Left lobe of liver (tissue), 2 donors: ENCODE results near the gene RPS6KA2. TPM values are rescaled to one million over a fixed set of nuclear protein-coding genes. Genes with fewer than 3 reads are reported as not detected.
A peak's percentile ranks its signal among the peaks of the same experiment; 100 is the strongest.

Source experiments
- ATAC-seq: fragments of 200-7000 bp; cut with Tn5 transposase; one replicate; pipeline ENCODE4 v1.9.1; 2020; ENCODE audit warnings: mild to moderate bottlenecking, moderate library complexity
- DNase-seq: peaks from one replicate; pipeline ENCODE4 v3.0.0-alpha.2; 2020; ENCODE audit warnings: low spot score
- total RNA-seq: library from RNA; stranded (reverse); gene quantifications from one replicate; pipeline ENCODE4 v1.2.1, GENCODE V29; 2021
- donor health status: DM: no; HTN: no; CAD: no; lungs with moderate emphysema.
- donor health status: DM: no; HTN: yes; CAD: no.

Gene RPS6KA2
- total RNA-seq, 1 donor from 2014 or later, result 12.4 TPM

DNA sequence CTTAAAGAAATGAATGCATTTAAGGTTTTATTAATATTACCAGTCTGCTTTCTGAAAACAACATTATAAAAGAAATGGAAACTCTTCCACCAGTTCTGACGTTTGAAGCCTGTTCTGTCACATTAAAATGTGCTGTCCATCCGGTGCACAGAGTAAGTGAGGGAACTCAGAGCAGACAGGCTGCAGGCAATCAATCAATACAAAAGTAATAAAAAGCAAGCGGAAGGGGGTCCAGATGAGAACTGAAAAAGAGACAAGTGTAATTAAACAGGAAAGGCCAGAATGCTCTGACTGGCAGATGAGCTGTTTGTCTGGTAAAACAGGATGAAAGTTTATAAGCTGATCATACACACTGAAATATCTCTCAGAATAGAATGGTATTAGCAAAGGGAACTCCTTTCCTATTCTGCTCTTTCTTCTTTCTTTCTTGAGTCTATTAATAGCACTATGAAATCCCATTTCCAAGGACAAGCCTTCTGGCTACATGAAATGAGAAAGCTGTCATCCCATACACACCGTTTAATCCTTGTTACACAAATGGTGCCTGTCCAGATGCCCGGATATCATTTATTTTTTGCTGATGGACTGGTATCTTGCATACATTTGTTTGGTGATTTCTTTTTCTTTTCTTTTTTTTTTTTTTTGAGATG, 134.8 kb downstream of the RPS6KA2 start:
- no peak for ATAC-seq
- DNase-seq, result no peak

DNA sequence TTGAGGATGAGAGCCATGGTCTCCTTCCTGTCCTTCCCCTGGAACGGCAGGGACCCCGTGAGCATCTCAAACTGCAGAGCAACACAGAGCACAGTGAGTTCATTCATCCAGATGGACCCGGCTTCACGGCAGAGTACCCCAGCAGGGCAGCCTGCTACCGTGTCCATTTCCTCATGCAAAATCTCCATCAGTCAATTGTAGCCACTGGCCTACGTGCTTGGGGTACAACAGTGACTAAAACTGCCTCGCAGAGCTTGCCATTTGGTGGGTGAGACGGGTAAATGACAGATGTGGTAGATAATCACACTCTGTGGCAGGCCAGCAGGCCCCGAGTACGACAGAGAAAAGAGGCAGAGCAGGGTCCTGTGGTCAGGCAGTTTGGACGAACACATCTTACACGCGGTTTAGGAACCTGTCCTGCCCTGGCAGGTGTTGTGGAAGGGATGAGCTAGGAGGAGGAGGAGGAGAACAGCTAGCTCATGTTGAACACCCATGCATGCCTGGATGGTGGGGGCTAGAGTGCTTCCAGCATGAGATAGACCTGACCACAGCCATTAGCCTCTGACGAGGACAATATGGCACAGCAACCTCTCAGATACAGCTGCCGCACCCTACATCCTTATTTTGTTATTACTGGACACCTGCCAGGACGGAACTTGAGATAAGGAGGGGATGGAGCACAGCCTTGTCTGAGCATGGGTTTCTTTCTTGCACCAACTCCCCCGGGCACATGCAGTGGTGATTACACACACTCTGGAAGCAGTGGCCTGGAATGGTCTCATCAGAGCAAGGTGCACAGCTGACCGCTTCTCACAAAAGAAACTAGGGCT, 136.2 kb downstream of the RPS6KA2 start:
- DNase-seq (no peak), ATAC-seq (peak; percentile 13)

DNA sequence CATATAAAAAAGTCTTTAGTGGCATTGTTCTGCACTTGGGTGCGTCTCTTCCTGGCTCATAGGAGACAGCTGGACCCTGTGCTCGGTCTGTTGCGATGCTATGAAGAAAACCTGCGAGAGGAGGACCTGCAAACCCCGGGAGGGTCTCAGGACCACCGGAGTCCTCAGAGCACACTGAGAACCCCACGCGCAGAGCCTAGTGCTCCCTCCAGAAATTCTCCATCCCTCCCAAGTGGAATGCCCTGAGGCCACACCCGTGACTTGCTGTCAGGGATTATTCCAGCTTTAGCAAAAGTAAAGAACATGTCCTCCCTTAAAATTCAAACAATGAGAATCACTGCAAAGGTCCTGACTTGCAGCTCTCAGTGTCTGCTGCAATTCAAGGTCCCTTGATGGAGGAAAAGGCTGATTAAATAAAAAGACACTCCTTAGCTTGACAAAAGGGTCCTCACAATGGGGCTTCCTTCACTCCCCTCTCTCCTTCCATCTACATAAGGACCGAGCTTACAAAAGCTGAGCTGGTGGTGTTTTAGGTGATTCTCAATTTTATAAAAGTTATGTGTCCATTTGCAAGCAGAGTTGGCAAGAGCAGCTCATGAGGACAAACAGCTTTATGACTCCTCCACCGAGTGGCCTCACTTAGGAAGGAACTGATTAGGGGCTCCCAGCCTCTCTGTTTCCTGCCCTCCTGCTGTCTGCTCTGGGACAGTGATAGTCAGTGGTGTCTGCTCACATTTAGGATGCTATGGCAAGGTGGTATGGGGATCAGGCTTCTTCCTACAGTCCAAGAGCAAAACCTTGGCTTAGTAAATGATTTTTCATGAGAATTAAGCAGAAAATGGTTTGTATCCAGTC, 137.5 kb downstream of the RPS6KA2 start:
- DNase-seq (no peak), ATAC-seq (no peak)

DNA sequence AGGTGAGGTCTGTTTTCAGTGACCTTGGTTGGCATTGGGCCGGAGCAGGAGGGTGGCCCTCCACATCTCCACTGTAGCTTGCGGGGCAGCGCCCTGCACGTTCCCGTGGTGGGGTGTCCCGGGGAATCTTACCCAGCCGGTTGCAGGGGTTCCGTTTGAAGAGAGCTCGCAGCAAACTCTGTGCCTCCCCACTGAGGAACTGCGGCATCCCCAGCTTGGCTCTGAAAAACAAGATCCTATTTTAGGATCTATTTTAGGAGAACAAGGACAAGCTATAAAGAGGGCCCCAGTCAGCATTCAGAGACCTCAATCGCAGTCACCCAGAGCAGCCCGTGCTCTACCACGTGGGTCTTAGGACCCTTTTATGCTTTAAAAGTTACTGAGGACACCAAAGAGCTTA, 138.3 kb downstream of the RPS6KA2 start:
- DNase-seq (no peak), ATAC-seq (no peak)

DNA sequence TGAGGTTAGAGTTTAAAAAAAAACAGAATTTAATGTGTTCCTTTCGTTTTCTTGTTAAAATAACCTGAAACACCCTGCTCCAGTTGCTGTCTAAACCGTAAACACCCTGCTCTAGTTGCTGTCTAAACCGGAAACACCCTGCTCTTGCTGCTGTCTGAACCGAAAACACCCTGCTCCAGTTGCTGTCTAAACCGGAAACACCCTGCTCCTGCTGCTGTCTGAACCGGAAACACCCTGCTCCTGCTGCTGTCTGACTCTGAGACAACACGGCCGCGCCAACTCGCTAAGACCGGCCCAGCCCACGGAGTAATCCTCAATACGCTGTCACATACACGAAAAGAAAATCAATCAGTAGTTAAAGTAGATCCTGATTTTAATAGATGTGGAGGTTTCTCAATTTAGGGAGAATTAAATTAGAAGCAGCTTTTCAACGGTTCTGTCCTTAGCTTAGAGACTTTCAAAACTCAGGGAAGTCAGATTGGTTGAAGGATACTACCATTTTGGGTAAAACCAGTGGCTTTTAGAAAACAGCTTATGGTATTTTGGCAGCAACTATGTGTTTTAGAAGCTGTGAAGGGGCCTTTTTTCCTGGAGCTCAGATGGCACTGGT, 138.9 kb downstream of the RPS6KA2 start:
- ATAC-seq (peak; percentile 67), DNase-seq (no peak)

DNA sequence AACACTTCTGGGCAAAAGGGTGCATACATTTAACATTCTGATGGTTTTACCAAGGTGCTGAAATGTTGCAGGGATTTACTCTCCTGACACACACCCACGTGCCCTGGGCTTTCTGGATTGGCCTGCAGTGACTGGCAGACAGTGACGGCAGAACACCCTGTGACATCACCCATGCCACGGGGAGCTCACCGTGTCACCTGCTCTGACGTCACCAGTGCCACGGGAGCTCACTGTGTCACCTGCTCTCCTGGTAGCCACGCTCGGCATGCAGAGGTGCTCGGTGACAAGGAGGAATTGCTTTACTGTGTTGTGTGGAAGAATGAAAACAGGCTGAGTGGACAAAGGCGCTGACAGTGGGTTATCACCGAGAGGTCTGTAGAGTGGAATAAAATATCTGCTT, 139.9 kb downstream of the RPS6KA2 start:
- ATAC-seq, result no peak
- no peak for DNase-seq

DNA sequence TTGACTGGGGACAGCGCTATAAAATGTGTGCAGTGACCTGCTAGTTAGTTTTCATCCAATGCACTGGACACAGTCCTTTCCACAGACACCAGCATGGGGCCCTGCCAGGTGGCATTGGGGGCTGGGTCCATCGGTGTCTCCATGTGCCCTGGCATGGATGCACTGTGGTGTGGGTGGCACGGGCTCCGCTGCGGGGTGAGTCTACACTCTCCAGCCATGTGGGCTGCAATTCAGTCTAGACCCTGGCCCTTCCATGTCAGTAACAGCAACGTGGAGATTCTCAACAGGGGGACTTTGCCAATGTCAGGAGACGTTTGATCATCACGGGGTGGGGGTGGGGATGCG, 140.5 kb downstream of the RPS6KA2 start:
- no peak for ATAC-seq
- no peak for DNase-seq

DNA sequence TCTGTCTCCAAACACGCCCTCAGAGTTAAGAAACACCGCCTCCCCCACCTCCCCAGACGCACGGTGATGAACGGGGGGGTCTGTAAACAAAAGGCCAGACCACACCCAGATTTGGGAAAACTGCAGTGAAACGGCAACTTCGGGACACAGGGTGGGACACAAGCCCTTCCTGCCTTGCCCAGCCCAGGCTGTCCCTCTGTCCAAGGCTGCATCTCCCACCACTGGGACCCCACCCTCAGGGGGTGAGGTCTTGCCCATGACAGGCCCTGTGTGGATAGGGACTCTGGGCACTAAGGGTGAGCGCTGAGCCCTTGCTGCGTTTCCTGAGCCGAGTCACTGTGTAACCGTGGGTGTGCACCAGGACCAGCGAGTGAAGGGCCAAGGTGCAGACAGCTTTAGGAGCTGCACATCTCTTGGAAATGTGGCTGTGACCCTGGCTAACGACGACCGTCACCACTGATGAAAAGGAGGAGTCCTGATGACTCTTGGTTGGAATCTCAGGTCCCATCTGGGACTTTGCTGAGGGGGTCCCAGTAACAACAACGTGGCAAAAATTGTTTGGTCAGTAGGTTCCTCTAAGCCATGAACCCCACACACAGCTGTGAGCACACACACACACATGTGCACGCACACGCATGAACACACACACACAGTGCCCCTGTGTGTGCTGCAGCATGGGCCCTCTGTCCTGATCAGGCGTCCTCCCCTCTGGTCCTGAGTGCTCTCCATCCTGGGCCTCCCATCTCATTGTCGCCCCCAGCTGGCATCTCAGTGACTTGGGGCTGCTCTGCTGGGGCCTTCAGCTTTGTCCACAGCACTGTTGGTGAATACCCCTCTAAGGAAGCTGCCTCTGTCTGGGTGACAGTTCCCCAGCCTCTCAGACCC, 141.2 kb downstream of the RPS6KA2 start:
- DNase-seq (no peak), ATAC-seq (no peak)

DNA sequence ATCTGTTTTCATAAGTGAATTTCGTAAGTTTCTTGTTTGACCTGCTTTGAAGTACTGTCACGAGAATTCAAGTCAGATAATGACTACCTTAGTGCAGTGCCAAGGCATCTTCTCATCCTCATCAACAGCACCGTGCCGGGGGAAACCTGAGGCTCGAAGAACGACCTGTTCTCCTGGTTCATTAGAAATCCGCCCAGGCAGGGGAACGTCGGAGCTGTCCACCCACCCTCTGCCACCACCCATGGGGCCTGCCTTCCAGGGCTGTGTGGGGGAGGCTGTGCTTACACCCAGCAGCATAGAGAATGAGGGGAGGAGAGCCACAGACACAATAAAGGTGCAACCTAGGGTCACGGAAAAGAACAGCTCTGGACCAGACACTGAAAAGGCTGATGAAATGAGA, 142.2 kb downstream of the RPS6KA2 start:
- DNase-seq, result no peak
- no peak for ATAC-seq

DNA sequence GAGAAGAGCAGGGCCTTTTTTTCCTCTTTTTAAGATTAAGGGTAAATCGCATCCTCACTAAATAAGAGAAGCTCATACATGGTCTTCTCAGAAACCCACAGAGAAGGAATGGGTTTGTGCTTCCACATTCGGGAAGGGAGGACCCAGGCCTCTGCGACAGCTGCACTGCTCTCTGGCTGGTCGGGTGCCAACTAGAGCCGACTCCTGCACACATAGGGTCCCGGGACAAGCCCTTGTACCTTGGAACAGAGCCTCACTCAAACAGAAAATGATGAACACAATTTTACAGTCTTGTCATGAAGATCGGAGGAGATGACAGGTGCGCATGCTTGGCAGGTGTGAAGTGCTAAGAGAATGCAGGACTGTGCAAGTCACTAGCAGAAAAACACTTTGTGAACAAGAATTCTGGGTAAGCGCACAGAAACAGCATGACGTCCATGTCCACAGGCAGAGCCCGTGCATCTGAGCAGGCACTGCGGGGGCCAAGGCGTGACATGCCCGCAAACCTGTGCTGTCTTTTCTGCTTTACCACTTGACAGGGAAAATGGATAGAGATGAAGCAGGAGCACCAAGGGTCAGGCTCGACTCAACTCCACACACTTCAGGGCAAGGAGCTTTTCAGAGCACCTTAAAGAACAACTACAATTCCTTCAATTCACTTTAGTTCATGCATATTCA, 143.3 kb downstream of the RPS6KA2 start:
- no peak for DNase-seq
- no peak for ATAC-seq

DNA sequence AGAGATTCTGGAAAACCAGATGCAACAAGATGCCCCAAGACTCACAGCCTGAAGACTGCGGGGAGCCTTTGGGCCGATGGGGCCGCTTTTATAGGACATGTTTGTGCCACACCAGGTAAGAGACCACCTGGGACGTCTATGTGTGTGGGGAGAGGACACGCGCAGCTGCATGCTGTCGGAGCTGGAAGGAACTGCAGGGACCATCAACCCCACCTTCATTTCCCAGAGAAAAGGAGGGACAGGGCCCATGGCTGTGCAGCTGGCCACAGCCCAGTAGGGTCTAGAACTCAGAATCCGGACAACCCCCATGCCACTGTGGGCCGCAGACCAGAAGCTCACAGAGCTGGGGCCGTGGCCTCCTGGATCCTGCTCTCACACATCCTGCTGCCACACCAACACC, 144.0 kb downstream of the RPS6KA2 start:
- ATAC-seq (no peak), DNase-seq (no peak)

DNA sequence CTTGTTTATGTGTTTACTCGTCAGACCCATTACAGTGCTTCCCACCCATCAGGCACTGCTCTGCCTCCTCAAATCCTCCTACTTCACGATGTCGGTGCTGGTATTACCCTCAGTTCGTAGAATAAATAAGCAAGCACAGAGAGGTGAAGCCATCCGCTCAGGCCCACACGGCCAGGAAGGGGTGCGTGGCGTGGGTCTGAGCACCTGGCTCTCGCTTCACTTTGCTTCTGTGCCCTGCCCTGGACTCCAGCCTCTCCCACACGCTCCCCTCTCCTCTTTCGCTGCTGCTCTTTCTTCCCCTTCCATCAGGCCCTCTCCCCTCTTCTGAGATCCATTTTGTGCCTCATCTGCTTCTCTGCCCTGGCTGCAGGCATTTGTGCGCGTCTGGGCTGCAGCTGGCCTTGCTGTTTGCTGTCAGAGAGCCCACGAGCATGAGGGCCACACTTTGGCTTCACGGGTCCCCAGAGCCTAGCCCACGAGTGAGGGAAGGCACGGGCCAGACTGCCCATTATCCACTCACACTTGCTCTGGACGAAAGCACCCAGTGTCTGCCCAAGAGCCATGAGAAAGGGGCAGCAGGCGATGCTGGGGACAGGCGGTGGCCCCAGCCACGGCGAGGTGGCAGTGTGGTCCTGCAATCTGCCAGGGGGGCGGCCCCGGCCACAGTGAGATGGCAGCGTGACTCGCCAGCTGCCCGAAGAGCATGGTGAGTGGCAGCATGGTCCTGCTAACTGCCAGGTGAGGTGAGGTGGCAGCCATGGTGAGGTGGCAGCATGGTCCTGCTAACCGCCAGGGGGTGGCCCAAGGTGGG, 148.1 kb downstream of the RPS6KA2 start:
- DNase-seq, result no peak
- ATAC-seq, result no peak

DNA sequence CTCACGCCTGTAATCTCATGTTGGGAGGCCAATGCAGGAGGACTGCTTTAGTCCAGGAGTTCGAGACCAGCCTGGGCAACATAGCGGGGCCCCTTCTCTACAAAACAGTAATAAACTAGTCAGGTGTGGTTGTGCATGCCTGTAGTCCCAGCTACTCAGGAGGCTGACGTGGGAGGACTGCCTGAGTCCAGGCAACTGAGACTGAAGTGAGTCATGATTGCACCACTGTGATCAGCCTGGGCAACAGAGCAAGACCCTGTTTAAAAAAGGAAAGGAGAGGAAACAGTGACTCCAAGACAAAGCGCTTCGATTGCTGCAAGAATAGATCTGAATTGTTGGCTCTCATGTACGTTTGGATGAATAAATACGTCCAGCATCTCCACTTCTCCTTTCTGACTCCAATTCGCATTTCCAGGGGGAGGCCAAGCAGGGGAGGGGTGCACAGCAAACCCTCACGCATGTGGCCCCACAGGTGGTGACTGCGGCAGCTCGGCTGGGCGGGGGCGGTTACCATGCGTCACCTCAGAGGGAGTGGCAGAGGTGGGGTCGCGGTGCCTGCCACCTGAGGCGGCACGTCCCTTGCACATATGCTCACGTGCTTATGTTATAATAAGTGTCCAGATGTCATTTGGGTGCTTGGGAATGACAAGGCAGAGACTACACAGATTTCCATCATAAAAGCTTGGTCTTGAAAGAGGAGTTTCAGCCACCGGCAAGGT, 149.2 kb downstream of the RPS6KA2 start:
- no peak for DNase-seq

DNA sequence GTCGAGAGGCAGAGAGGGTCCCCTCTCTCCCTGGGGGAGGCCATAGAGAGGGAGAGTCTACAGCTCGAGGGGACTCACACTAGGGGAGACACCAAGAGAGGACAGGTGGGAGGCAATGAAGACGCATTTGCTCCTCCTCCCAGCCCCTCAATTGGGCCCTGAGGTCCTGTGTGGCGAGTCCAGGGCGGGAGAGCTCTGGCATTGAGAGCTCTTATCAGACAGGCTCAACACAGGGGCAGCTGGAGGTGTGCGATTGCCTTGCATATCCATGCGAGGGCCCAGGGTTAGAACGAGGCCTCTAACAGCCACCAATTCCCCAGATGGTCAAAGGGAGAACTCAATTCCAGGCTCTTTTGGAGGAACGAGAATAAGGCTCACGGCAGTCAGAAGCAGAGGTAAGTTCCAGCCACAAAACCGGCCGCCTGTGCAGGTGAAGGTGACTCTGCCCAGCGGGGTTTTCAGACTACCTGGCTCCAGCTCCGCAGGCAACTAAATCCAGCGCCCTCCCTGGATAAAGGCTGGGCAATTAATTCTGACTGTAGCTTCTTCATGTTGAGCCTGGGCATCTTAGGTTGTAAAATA, 150.3 kb downstream of the RPS6KA2 start:
- no peak for ATAC-seq
- DNase-seq, result no peak

More for the DNA sequence above, 149.2 kb downstream of the RPS6KA2 start:
- ATAC-seq, result no peak

DNA sequence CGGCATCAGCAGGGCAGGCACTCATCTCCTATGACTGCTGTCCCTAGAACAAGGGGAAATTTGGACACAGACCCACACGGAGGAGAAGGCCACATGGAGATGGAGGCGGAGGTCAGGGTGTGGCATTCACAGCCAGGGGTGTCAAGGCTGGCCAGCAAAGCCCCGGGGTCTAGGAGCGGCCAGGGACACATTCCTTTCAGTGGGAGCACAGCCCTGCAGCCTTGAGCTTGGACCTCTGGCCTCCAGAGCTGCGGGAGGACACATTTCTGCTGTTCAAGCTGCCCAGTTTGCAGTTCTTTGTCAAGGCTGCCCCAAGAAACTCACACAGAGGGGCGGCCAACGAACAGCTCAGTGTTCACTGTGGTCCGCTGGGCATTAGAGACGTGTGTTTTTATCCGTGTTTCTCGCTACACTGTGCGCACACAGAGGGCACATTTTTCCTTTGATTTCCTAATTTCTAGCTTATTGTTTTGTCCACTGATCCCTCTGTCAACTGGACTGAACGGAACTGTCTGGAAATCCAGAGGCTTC, 150.9 kb downstream of the RPS6KA2 start:
- no peak for ATAC-seq
- DNase-seq, result no peak

DNA sequence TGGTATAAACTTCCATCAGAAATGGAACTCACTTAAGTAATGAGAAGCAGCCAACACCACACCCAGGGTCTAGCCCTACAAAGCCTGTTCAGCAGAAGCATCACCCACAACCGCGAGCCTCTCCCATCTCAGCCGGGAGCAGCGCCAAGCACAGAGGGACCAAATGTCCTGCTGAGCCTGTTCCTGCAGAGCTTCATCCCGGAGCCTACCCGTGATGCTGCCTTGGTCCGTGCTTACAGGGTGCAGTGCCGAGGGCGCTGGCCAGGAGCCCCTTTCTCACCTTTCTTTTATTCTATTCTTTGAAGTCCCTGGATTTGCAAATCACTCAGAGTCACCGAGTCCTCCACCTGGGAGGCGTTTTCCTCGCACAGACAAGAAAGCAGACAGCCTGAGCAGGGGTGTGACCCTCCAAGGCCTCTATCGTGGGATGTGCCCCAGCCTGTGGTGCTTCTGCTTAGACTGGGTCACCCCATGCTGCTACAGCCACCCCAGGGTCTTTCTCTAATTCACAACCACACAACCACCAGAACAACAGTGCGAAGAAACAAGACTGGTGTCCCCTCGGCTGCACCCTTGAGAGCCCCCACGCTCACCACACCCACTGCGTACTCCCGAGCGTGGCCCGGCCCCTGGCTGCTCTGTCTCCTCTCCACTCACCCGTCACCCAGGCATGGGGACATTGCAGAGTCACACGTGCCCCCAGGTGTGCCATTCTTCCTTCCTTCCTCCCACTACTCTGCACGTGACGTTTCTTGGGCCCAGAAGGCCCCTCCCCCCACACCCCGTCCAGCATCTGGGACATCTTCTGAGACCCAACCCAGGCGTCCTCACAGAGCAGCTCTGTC, 152.1 kb downstream of the RPS6KA2 start:
- no peak for DNase-seq
- ATAC-seq, result no peak
